Liver (tissue), 9 donors: ENCODE data around the gene FBXW7. TPM values are rescaled to one million over a fixed set of nuclear protein-coding genes. Genes with fewer than 3 reads are reported as not detected.

ENCODE experiments used
- DNase-seq: peaks from one replicate; pipeline ENCODE4 v3.0.0-alpha.2; 2017; ENCODE audit warnings: low spot score
- H3K27ac ChIP-seq, 2 donors: one replicate each; pipeline ENCODE4 v1.7.0; 2013; ENCODE audit warnings: inconsistent platforms in 2 of 2, low read length in 2 of 2, control low read depth in 1 of 2, low read depth in 1 of 2, mild to moderate bottlenecking in 1 of 2
- H3K27me3 ChIP-seq, 4 donors: one replicate each; pipeline versions ENCODE4 v1.6.1 to v1.7.0; 2013; ENCODE audit warnings: low read length in 3 of 4, inconsistent platforms in 1 of 4, mild to moderate bottlenecking in 1 of 4, moderate library complexity in 1 of 4; ENCODE audit not compliant: control insufficient read depth in 4 of 4, insufficient read depth in 4 of 4
- H3K36me3 ChIP-seq, 4 donors: one replicate each; pipeline versions ENCODE4 v1.6.1 to v1.7.0; 2013; ENCODE audit warnings: low read length in 3 of 4, mild to moderate bottlenecking in 3 of 4, low read depth in 1 of 4, moderate library complexity in 1 of 4; ENCODE audit not compliant: control insufficient read depth in 4 of 4, insufficient read depth in 3 of 4
- H3K4me1 ChIP-seq, 4 donors: one replicate each; pipeline versions ENCODE4 v1.6.1 to v1.7.0; 2013; ENCODE audit warnings: low read length in 3 of 4, mild to moderate bottlenecking in 3 of 4, moderate library complexity in 1 of 4; ENCODE audit not compliant: control insufficient read depth in 4 of 4, insufficient read depth in 4 of 4
- H3K4me3 ChIP-seq, 3 donors: one replicate each; pipeline versions ENCODE4 v1.6.1 to v1.7.0; 2013; ENCODE audit warnings: low read length in 3 of 3, control low read depth in 1 of 3, low read depth in 1 of 3, mild to moderate bottlenecking in 1 of 3
- H3K9ac ChIP-seq, 2 donors: one replicate each; pipeline ENCODE4 v1.7.0; 2013; ENCODE audit warnings: low read length in 2 of 2, mild to moderate bottlenecking in 2 of 2, moderate library complexity in 2 of 2, control low read depth in 1 of 2, low read depth in 1 of 2
- H3K9me3 ChIP-seq, 4 donors: one replicate each; pipeline versions ENCODE4 v1.6.1 to v1.7.0; 2013; ENCODE audit warnings: low read length in 3 of 4; ENCODE audit not compliant: control insufficient read depth in 4 of 4
- CTCF ChIP-seq: fragments of 150-350 bp; IDR thresholded peaks from 2 replicates; pipeline ENCODE4 v1.5.1; 2017; ENCODE audit warnings: improper control_type of control experiment, low read depth, low read length; ENCODE audit not compliant: missing input control
- EGR1 ChIP-seq, 2 donors: IDR thresholded peaks; 2 replicates each; pipeline ENCODE4 v1.6.1; 2016 to 2018; ENCODE audit warnings: antibody characterized with exemption in 2 of 2, low read depth in 2 of 2
- FOXA1 ChIP-seq: IDR thresholded peaks from 2 replicates; pipeline ENCODE4 v1.6.1; 2016; ENCODE audit warnings: antibody characterized with exemption
- FOXA2 ChIP-seq: IDR thresholded peaks from 2 replicates; pipeline ENCODE4 v1.6.1; 2016; ENCODE audit warnings: antibody characterized with exemption
- GABPA ChIP-seq, 2 donors: IDR thresholded peaks in 1 of 2; conservative IDR thresholded peaks in 1 of 2; 2 replicates each; pipeline ENCODE4 v1.6.1; 2016; ENCODE audit warnings: antibody characterized with exemption in 2 of 2, mild to moderate bottlenecking in 1 of 2, moderate library complexity in 1 of 2
- HNF4G ChIP-seq: IDR thresholded peaks from 2 replicates; pipeline ENCODE4 v1.6.1; 2016; ENCODE audit warnings: antibody characterized with exemption
- JUND ChIP-seq, 2 donors: IDR thresholded peaks; 2 replicates each; pipeline ENCODE4 v1.6.1; 2016; ENCODE audit warnings: antibody characterized with exemption in 2 of 2
- NR2F2 ChIP-seq: IDR thresholded peaks from 2 replicates; pipeline ENCODE4 v1.6.1; 2016; ENCODE audit warnings: antibody characterized with exemption
- RAD21 ChIP-seq, 2 donors: IDR thresholded peaks; 2 replicates each; pipeline ENCODE4 v1.6.1; 2016; ENCODE audit warnings: antibody characterized with exemption in 2 of 2, mild to moderate bottlenecking in 2 of 2
- REST ChIP-seq: IDR thresholded peaks from 2 replicates; pipeline ENCODE4 v1.6.1; 2016; ENCODE audit warnings: antibody characterized with exemption, mild to moderate bottlenecking
- RXRA ChIP-seq, 2 donors: IDR thresholded peaks; 2 replicates each; pipeline ENCODE4 v1.6.1; 2017 to 2018; ENCODE audit warnings: antibody characterized with exemption in 2 of 2, mild to moderate bottlenecking in 1 of 2
- SP1 ChIP-seq: IDR thresholded peaks from 2 replicates; pipeline ENCODE4 v1.6.1; 2018; ENCODE audit warnings: antibody characterized with exemption, mild to moderate bottlenecking
- TAF1 ChIP-seq: conservative IDR thresholded peaks from 2 replicates; pipeline ENCODE4 v1.6.1; 2016; ENCODE audit warnings: antibody characterized with exemption, mild to moderate bottlenecking
- YY1 ChIP-seq: IDR thresholded peaks from 2 replicates; pipeline ENCODE4 v1.6.1; 2016; ENCODE audit warnings: antibody characterized with exemption, mild to moderate bottlenecking
- ZBTB33 ChIP-seq: IDR thresholded peaks from 2 replicates; pipeline ENCODE4 v1.6.1; 2016; ENCODE audit warnings: antibody characterized with exemption
- WGBS: extraction: QIAGEN DNeasy Blood & Tissue Kit; methylation state at CpG from one replicate; pipeline ENCODE4 v1.1.7; 2013; 5-methylcytosine and 5-hydroxymethylcytosine counted together
- polyA plus RNA-seq, 2 donors: library from polyadenylated mRNA; stranded (reverse) in 1 of 2; unstranded in 1 of 2; fragments of 200-250 nt in 1 of 2; fragments of >200 nt in 1 of 2; fragmentation: Nextera tagmentation in 1 of 2; extraction: Ambion mirVana in 1 of 2; gene quantifications; one replicate each; pipeline versions ENCODE4 v1.2.1 to v1.2.3, GENCODE V29; 2013 to 2015
- total RNA-seq, 2 donors: library from RNA; depleted of rRNA; stranded (reverse); fragments of >200 nt; gene quantifications; one replicate each; pipeline ENCODE4 v1.2.3, GENCODE V29; 2014
- TF ChIP-seq, protein P1 (sequence below): IDR thresholded peaks from 2 replicates; pipeline ENCODE4 v1.6.1; 2016; ENCODE audit warnings: antibody characterized with exemption
- TF ChIP-seq, protein P2 (sequence below): IDR thresholded peaks from 2 replicates; pipeline ENCODE4 v1.6.1; 2016; ENCODE audit warnings: antibody characterized with exemption
- donor health status: healthy.
- donor health status: healthy.
- donor health status: healthy.
- donor health status: healthy.
- donor health status: healthy.

Gene FBXW7
- total and polyA plus RNA-seq, 4 donors: 4.0 to 56.9 (median 16.1) TPM

- Histone ChIP-seq H3K9me3 (no peaks in the 10 kb centered on the region), H3K4me3 (no peak overlapping the region), H3K4me1 (peaks cover 6 to 39% (median 16%) of the 10 kb centered on the region in 4 donors), H3K27me3 (no peaks in the 10 kb centered on the region), H3K27ac (no peak overlapping the region), H3K9ac (no peak overlapping the region), H3K36me3 (no peaks in the 10 kb centered on the region)
- DNase-seq: no peak
- 88% methylated on average over 3 of the region's 3 CpGs for WGBS
- no peak for TF ChIP-seq REST
- no peak for TF ChIP-seq GABPA (IDR thresholded peaks at IDR 0.05 in 1 of 2, conservative IDR thresholded peaks at IDR 0.05 in 1 of 2)
- TF ChIP-seq, protein P1, sequence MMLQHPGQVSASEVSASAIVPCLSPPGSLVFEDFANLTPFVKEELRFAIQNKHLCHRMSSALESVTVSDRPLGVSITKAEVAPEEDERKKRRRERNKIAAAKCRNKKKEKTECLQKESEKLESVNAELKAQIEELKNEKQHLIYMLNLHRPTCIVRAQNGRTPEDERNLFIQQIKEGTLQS: no peak
- TF ChIP-seq HNF4G: no peak
- TF ChIP-seq EGR1 (IDR thresholded peaks at IDR 0.05; ENCODE audit: low read depth in 2 of 2): no peak
- no peak for TF ChIP-seq FOXA2
- TF ChIP-seq SP1: no peak
- no peak for TF ChIP-seq FOXA1
- TF ChIP-seq JUND (IDR thresholded peaks at IDR 0.05): no peak
- no peak for TF ChIP-seq RAD21 (IDR thresholded peaks at IDR 0.05)
- TF ChIP-seq RXRA (IDR thresholded peaks at IDR 0.05): no peak
- TF ChIP-seq, protein P2, sequence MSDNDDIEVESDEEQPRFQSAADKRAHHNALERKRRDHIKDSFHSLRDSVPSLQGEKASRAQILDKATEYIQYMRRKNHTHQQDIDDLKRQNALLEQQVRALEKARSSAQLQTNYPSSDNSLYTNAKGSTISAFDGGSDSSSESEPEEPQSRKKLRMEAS: no peak
- no peak for TF ChIP-seq TAF1
- no peak for TF ChIP-seq CTCF
- TF ChIP-seq YY1: no peak
- TF ChIP-seq ZBTB33: no peak
- no peak for TF ChIP-seq NR2F2
These were observed 57.2 kb downstream of the FBXW7 start for GRCh38 chr4:152478461-152479237.
